ENCODE measurements around the gene P2RX2. TPM values are rescaled to one million over a fixed set of nuclear protein-coding genes. Genes with fewer than 3 reads are reported as not detected.

P2RX2 gene
- total RNA-seq, 1 experiment from 2014 or later = not detected

DNA sequence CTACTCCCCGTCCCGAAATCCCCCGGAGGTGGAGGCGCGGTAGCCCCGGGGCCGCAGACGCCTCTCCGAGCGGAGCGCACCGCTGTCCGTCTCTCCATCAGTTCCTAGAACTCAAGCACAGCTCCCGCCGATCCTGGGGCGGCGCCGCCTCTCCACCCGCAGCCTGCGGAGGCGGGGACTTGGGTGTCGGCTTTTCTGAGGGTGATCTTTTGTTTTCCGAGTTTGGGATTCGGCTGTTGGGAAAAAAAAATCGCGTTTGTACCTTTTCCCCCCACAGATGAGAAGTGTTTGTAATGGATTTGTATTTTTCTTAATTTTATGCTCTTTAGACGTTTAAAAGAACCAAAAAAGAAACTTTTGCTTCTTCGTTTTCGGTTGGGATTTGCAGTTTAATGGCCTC is 34.8 kb upstream of the P2RX2 start:
- H3K4me3 ChIP-seq (replicated peaks in 1 of 2; ENCODE audit: low read depth in 1 of 2, low read length in 2 of 2) = no peak overlapping the region
- no peak for ATAC-seq
- no peaks in the 10 kb centered on the region for H3K79me2 ChIP-seq (ENCODE audit: insufficient read depth, low read length)
- TF ChIP-seq SIN3A (IDR thresholded peaks at IDR 0.05; ENCODE audit: low read depth) (no peak), POLR2A (IDR thresholded peaks at IDR 0.05; ENCODE audit: borderline replicate concordance, extremely low read depth, insufficient read depth, insufficient read length) (no peak), EZH2 (IDR thresholded peaks at IDR 0.05) (no peak)
- H4K20me1 ChIP-seq (ENCODE audit: insufficient read depth) = no peaks in the 10 kb centered on the region; the same call in 1 of the 2 replicates
- no peaks in the 10 kb centered on the region for H3K4me1 ChIP-seq (ENCODE audit: control insufficient read depth in 1 of 2, insufficient read depth in 2 of 2, low read length in 2 of 2)
- intact Hi-C loops (cut with micrococcal nuclease) = no loop called here
- RAD21 ChIA-PET (ENCODE audit: low non-redundant PET in 1 of 2, low total read pairs in 2 of 2, uncharacterized antibody in 2 of 2, unreplicated experiment in 2 of 2) = no interaction called here
- no peak overlapping the region for H3K4me2 ChIP-seq (ENCODE audit: low read length)
- no peaks in the 10 kb centered on the region for H3K27me3 ChIP-seq (ENCODE audit: insufficient read depth, low read length)
- no peak overlapping the region for H3K27ac ChIP-seq (ENCODE audit: low read depth, low read length)
- H3K9me3 ChIP-seq (ENCODE audit: control insufficient read depth in 1 of 2, insufficient read depth in 1 of 2, low read depth in 1 of 2, low read length in 2 of 2) = no peaks in the 10 kb centered on the region
- POLR2A ChIA-PET = no interaction called here
- CTCF ChIA-PET = no interaction called here
- no peak for DNase-seq (ENCODE audit: low read depth, low spot score)
- TSS peak; percentile 78 for BruUV-seq (replicated peaks)
- H3K9me2 ChIP-seq (ENCODE audit: insufficient read depth) = no peaks in the 10 kb centered on the region
- no peak overlapping the region for H3K9ac ChIP-seq (ENCODE audit: low read length)
- H3K36me3 ChIP-seq (ENCODE audit: control insufficient read depth in 1 of 2, insufficient read depth in 2 of 2, low read length in 2 of 2) = peaks cover 3 to 9% of the 10 kb centered on the region in 2 experiments; a peak in 2 of 4 replicates
- no peak overlapping the region for H2AFZ ChIP-seq (ENCODE audit: low read depth, low read length, poor library complexity, severe bottlenecking)

DNA sequence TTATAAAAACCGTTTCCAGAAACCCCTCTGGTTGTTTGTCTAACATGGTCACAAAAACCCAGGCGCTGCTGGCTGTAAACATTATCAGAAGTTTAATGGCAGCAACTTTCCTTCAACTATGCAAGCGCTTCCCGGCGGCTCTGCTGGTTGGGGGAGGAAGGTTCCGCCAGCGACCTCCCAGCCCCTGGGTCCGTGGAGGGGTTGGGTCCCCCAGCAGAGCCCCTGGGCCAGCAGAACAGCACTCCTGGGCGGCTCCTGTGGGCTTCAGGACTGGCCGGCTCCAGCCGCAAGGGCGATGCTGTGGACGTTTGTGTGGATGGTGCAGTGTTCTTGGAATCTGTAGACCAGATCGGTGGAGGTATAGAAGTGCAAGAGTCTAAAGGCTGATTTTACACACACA is 34.1 kb upstream of the P2RX2 start:
- Histone ChIP-seq H3K4me1 (ENCODE audit: control insufficient read depth in 1 of 2, insufficient read depth in 2 of 2, low read length in 2 of 2) (no peaks in the 10 kb centered on the region), H3K36me3 (ENCODE audit: control insufficient read depth in 1 of 2, insufficient read depth in 2 of 2, low read length in 2 of 2) (peaks cover 3 to 9% of the 10 kb centered on the region in 2 experiments; a peak in 2 of 4 replicates), H3K79me2 (ENCODE audit: insufficient read depth, low read length) (no peaks in the 10 kb centered on the region), H3K27ac (ENCODE audit: low read depth, low read length) (no peak overlapping the region), H3K9me3 (ENCODE audit: control insufficient read depth in 1 of 2, insufficient read depth in 1 of 2, low read depth in 1 of 2, low read length in 2 of 2) (no peaks in the 10 kb centered on the region), H4K20me1 (ENCODE audit: insufficient read depth) (no peaks in the 10 kb centered on the region; the same call in 1 of the 2 replicates), H3K27me3 (ENCODE audit: insufficient read depth, low read length) (no peaks in the 10 kb centered on the region), H3K4me3 (replicated peaks in 1 of 2; ENCODE audit: low read depth in 1 of 2, low read length in 2 of 2) (no peak overlapping the region), H3K4me2 (ENCODE audit: low read length) (no peak overlapping the region), H2AFZ (ENCODE audit: low read depth, low read length, poor library complexity, severe bottlenecking) (no peak overlapping the region), H3K9ac (ENCODE audit: low read length) (no peak overlapping the region), H3K9me2 (ENCODE audit: insufficient read depth) (no peaks in the 10 kb centered on the region)
- no peak for DNase-seq (ENCODE audit: low read depth, low spot score)
- BruUV-seq (replicated peaks) = no TSS peak
- intact Hi-C loops (cut with micrococcal nuclease) = no loop called here
- no peak for ATAC-seq
- RAD21 ChIA-PET (ENCODE audit: low non-redundant PET in 1 of 2, low total read pairs in 2 of 2, uncharacterized antibody in 2 of 2, unreplicated experiment in 2 of 2) = no interaction called here
- POLR2A ChIA-PET = no interaction called here
- CTCF ChIA-PET = no interaction called here
- no peak for TF ChIP-seq SRF (IDR thresholded peaks at IDR 0.05; ENCODE audit: low read depth)
- TF ChIP-seq TCF7L2 (IDR thresholded peaks at IDR 0.05; ENCODE audit: borderline replicate concordance, extremely low read depth, insufficient read depth, insufficient read length) = no peak
- TF ChIP-seq, protein P1, sequence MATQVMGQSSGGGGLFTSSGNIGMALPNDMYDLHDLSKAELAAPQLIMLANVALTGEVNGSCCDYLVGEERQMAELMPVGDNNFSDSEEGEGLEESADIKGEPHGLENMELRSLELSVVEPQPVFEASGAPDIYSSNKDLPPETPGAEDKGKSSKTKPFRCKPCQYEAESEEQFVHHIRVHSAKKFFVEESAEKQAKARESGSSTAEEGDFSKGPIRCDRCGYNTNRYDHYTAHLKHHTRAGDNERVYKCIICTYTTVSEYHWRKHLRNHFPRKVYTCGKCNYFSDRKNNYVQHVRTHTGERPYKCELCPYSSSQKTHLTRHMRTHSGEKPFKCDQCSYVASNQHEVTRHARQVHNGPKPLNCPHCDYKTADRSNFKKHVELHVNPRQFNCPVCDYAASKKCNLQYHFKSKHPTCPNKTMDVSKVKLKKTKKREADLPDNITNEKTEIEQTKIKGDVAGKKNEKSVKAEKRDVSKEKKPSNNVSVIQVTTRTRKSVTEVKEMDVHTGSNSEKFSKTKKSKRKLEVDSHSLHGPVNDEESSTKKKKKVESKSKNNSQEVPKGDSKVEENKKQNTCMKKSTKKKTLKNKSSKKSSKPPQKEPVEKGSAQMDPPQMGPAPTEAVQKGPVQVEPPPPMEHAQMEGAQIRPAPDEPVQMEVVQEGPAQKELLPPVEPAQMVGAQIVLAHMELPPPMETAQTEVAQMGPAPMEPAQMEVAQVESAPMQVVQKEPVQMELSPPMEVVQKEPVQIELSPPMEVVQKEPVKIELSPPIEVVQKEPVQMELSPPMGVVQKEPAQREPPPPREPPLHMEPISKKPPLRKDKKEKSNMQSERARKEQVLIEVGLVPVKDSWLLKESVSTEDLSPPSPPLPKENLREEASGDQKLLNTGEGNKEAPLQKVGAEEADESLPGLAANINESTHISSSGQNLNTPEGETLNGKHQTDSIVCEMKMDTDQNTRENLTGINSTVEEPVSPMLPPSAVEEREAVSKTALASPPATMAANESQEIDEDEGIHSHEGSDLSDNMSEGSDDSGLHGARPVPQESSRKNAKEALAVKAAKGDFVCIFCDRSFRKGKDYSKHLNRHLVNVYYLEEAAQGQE (IDR thresholded peaks at IDR 0.05; ENCODE audit: low read depth) = no peak
- TF ChIP-seq ZFX (IDR thresholded peaks at IDR 0.05) = no peak
- TF ChIP-seq, protein P2, sequence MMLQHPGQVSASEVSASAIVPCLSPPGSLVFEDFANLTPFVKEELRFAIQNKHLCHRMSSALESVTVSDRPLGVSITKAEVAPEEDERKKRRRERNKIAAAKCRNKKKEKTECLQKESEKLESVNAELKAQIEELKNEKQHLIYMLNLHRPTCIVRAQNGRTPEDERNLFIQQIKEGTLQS (IDR thresholded peaks at IDR 0.05) = no peak
- TF ChIP-seq, protein P3, sequence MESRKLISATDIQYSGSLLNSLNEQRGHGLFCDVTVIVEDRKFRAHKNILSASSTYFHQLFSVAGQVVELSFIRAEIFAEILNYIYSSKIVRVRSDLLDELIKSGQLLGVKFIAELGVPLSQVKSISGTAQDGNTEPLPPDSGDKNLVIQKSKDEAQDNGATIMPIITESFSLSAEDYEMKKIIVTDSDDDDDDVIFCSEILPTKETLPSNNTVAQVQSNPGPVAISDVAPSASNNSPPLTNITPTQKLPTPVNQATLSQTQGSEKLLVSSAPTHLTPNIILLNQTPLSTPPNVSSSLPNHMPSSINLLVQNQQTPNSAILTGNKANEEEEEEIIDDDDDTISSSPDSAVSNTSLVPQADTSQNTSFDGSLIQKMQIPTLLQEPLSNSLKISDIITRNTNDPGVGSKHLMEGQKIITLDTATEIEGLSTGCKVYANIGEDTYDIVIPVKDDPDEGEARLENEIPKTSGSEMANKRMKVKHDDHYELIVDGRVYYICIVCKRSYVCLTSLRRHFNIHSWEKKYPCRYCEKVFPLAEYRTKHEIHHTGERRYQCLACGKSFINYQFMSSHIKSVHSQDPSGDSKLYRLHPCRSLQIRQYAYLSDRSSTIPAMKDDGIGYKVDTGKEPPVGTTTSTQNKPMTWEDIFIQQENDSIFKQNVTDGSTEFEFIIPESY (IDR thresholded peaks at IDR 0.05; ENCODE audit: extremely low read depth, insufficient replicate concordance, low read length) = no peak
- no peak for TF ChIP-seq POLR2A (IDR thresholded peaks at IDR 0.05; ENCODE audit: borderline replicate concordance, extremely low read depth, insufficient read depth, insufficient read length)
- TF ChIP-seq SIN3A (IDR thresholded peaks at IDR 0.05; ENCODE audit: low read depth) = no peak
- TF ChIP-seq, protein P4, sequence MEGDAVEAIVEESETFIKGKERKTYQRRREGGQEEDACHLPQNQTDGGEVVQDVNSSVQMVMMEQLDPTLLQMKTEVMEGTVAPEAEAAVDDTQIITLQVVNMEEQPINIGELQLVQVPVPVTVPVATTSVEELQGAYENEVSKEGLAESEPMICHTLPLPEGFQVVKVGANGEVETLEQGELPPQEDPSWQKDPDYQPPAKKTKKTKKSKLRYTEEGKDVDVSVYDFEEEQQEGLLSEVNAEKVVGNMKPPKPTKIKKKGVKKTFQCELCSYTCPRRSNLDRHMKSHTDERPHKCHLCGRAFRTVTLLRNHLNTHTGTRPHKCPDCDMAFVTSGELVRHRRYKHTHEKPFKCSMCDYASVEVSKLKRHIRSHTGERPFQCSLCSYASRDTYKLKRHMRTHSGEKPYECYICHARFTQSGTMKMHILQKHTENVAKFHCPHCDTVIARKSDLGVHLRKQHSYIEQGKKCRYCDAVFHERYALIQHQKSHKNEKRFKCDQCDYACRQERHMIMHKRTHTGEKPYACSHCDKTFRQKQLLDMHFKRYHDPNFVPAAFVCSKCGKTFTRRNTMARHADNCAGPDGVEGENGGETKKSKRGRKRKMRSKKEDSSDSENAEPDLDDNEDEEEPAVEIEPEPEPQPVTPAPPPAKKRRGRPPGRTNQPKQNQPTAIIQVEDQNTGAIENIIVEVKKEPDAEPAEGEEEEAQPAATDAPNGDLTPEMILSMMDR (IDR thresholded peaks at IDR 0.05 in 2 of 3, conservative IDR thresholded peaks at IDR 0.05 in 1 of 3; ENCODE audit: borderline replicate concordance in 1 of 3, insufficient read depth in 1 of 3, low read depth in 2 of 3, low read length in 2 of 3) = no peak
- TF ChIP-seq CBX3 (IDR thresholded peaks at IDR 0.05; ENCODE audit: low read depth) = no peak
- no peak for TF ChIP-seq FOSL1 (IDR thresholded peaks at IDR 0.05; ENCODE audit: low read depth)

Measured in HCT116 (cell line).